Upper lobe of left lung (tissue), 6 donors: Measurements from ENCODE around the gene ARVCF. TPM values are rescaled to one million over a fixed set of nuclear protein-coding genes. Genes with fewer than 3 reads are reported as not detected.
A peak's percentile ranks its signal among the peaks of the same experiment; 100 is the strongest.

Experiments
- ATAC-seq, 2 donors: fragments of 200-7000 bp; cut with Tn5 transposase; one replicate each; pipeline ENCODE4 v1.9.1; 2022; ENCODE audit warnings: mild to moderate bottlenecking in 2 of 2, moderate library complexity in 2 of 2; ENCODE audit not compliant: low FRiP score in 2 of 2
- DNase-seq, 2 donors: peaks; one replicate each; pipeline ENCODE4 v3.0.0-alpha.2; 2019 to 2020
- H3K27ac ChIP-seq, 4 donors: fragments of 200-600 bp; sonication (generic); one replicate each; pipeline ENCODE4 v1.5.1; 2016 to 2019
- H3K27me3 ChIP-seq, 4 donors: fragments of 200-600 bp; sonication (generic); one replicate each; pipeline ENCODE4 v1.5.1; 2017 to 2019
- H3K36me3 ChIP-seq, 4 donors: fragments of 200-600 bp; sonication (generic); one replicate each; pipeline ENCODE4 v1.5.1; 2016 to 2019
- H3K4me1 ChIP-seq, 4 donors: fragments of 200-600 bp; sonication (generic); one replicate each; pipeline ENCODE4 v1.5.1; 2018 to 2019
- H3K4me3 ChIP-seq, 4 donors: fragments of 200-600 bp; sonication (generic); one replicate each; pipeline ENCODE4 v1.5.1; 2017 to 2019; ENCODE audit warnings: mild to moderate bottlenecking in 2 of 4, moderate library complexity in 1 of 4
- H3K9me3 ChIP-seq, 4 donors: fragments of 200-600 bp; sonication (generic); one replicate each; pipeline ENCODE4 v1.5.1; 2018 to 2019
- EP300 ChIP-seq, 4 donors: sonication (generic); formaldehyde crosslinking; IDR thresholded peaks; one replicate each; pipeline ENCODE4 v1.5.1; 2017; ENCODE audit warnings: antibody characterized with exemption in 4 of 4, control low read depth in 2 of 4
- POLR2A ChIP-seq, 4 donors: fragments of 450-650 bp; IDR thresholded peaks; one replicate each; pipeline ENCODE4 v1.5.1; 2016 to 2017; ENCODE audit warnings: antibody characterized with exemption in 4 of 4, mild to moderate bottlenecking in 2 of 4
- POLR2AphosphoS5 ChIP-seq, 2 donors: sonication (generic); formaldehyde crosslinking; IDR thresholded peaks; one replicate each; pipeline ENCODE4 v1.5.1; 2017; ENCODE audit warnings: antibody characterized with exemption in 2 of 2
- WGBS, 2 donors: methylation state at CpG; one replicate each; pipeline ENCODE4 v1.1.5; 2017 to 2018; 5-methylcytosine and 5-hydroxymethylcytosine counted together
- total RNA-seq, 6 donors: library from RNA; depleted of rRNA in 4 of 6; stranded (reverse); fragments of >200 nt in 4 of 6; gene quantifications; one replicate each; pipeline versions ENCODE4 v1.1.0 to v1.2.1, GENCODE V29; 2016 to 2021
- TF ChIP-seq, protein P1 (sequence below), 6 experiments: fragments of 450-650 bp in 4 of 6; fragments of 200-600 bp in 2 of 6; sonication (generic) in 2 of 6; IDR thresholded peaks; one replicate each; pipeline ENCODE4 v1.5.1; 2016 to 2019; ENCODE audit warnings: antibody characterized with exemption in 6 of 6
- donor health status: DM: no; HTN: no; CAD: no; lungs with moderate emphysema.
- donor health status: DM: no; HTN: yes; CAD: no; lungs with severe emphysema.

The ARVCF gene
- total RNA-seq, 6 donors from 2014 or later: 18.5 to 54.5 (median 22.8) TPM

DNA sequence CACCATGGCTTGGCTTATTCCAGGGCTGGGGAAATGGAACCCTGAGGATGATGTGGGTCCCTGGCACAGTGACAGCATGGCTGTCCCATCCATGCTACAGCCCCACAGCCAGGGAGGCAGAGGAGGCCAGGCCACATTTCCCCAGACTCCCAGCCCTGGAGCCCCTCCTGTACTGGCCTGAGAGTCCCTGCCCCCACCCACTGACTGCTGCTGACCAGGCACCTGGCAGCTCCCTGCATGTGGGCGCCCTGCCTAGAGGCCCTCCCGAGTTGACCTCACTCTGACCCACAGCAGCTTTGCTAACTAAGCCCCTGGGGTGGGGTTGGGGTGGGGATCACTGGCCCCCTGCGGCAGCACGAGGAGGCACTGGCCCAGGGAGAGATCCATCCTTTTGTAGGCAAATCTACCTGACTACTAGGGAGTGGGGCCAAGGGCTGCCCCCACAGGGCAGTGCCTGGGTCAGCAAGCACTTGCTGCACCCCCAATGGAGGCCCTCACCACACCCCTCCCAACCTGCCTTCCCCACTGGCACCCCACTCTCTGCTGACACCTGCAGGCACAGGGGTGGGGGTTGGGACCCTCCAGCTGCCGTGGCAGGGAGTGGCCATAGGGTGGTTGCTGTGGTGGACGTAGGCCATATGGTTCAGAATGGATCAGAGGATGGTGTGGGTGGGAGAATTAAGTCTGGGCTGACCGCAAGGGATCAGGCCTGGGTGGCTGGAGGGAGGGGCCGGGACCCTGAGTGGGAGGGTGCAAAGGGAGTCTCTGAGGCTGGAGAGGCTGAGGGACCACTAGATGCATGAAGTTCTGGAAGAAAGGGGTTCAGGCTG lies 17.4 kb downstream of the ARVCF start:
- WGBS, 2 donors: 73 to 89% methylated on average over 4 to 8 of the region's 8 CpGs
- ATAC-seq: no peak
- TF ChIP-seq EP300 (IDR thresholded peaks at IDR 0.05): no peak
- DNase-seq: peak in 1 of 2 donors; percentile 66
- Histone ChIP-seq H3K27me3 (no peaks in the 10 kb centered on the region), H3K9me3 (peaks cover 0 to 8% (median 0%) of the 10 kb centered on the region in 4 donors), H3K36me3 (no peaks in the 10 kb centered on the region), H3K4me3 (no peak overlapping the region), H3K27ac (no peak overlapping the region), H3K4me1 (peaks cover 10 to 30% (median 17%) of the 10 kb centered on the region in 4 donors)

- ATAC-seq (no peak), DNase-seq (peak in 1 of 2 donors; percentile 50)
- TF ChIP-seq EP300 (IDR thresholded peaks at IDR 0.05): no peak
- TF ChIP-seq POLR2A (IDR thresholded peaks at IDR 0.05): no peak
- no peak for TF ChIP-seq POLR2AphosphoS5 (IDR thresholded peaks at IDR 0.05)
- TF ChIP-seq, protein P1, sequence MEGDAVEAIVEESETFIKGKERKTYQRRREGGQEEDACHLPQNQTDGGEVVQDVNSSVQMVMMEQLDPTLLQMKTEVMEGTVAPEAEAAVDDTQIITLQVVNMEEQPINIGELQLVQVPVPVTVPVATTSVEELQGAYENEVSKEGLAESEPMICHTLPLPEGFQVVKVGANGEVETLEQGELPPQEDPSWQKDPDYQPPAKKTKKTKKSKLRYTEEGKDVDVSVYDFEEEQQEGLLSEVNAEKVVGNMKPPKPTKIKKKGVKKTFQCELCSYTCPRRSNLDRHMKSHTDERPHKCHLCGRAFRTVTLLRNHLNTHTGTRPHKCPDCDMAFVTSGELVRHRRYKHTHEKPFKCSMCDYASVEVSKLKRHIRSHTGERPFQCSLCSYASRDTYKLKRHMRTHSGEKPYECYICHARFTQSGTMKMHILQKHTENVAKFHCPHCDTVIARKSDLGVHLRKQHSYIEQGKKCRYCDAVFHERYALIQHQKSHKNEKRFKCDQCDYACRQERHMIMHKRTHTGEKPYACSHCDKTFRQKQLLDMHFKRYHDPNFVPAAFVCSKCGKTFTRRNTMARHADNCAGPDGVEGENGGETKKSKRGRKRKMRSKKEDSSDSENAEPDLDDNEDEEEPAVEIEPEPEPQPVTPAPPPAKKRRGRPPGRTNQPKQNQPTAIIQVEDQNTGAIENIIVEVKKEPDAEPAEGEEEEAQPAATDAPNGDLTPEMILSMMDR (IDR thresholded peaks at IDR 0.05): no peak
- H3K36me3 ChIP-seq: no peaks in the 10 kb centered on the region
- no peak overlapping the region for H3K27ac ChIP-seq
- peaks cover 0 to 3% (median 0%) of the 10 kb centered on the region in 4 donors for H3K9me3 ChIP-seq
- WGBS, 2 donors: 37 to 56% methylated on average over 9 to 10 of the region's 16 CpGs
- no peaks in the 10 kb centered on the region for H3K27me3 ChIP-seq
- peaks cover 10 to 30% (median 17%) of the 10 kb centered on the region in 4 donors for H3K4me1 ChIP-seq
- H3K4me3 ChIP-seq: no peak overlapping the region
Measured at GRCh38 chr22:19998232-19998951, 18.2 kb downstream of the ARVCF start.

- TF ChIP-seq EP300 (IDR thresholded peaks at IDR 0.05) (no peak), POLR2A (IDR thresholded peaks at IDR 0.05) (no peak), POLR2AphosphoS5 (IDR thresholded peaks at IDR 0.05) (no peak)
- TF ChIP-seq, protein P1 (IDR thresholded peaks at IDR 0.05): no peak
- peak in 1 of 2 donors; percentile 71 for DNase-seq
- WGBS, 2 donors: 90 to 100% methylated on average over 1 to 19 of the region's 19 CpGs
- no peak overlapping the region for H3K4me3 ChIP-seq
- no peak overlapping the region for H3K27ac ChIP-seq
- no peak for ATAC-seq
- no peaks in the 10 kb centered on the region for H3K9me3 ChIP-seq
- H3K36me3 ChIP-seq: no peaks in the 10 kb centered on the region
- H3K4me1 ChIP-seq: peaks cover 10 to 30% (median 17%) of the 10 kb centered on the region in 4 donors
- H3K27me3 ChIP-seq: no peaks in the 10 kb centered on the region
Measured at GRCh38 chr22:19997561-19998231, 18.9 kb downstream of the ARVCF start.

DNA sequence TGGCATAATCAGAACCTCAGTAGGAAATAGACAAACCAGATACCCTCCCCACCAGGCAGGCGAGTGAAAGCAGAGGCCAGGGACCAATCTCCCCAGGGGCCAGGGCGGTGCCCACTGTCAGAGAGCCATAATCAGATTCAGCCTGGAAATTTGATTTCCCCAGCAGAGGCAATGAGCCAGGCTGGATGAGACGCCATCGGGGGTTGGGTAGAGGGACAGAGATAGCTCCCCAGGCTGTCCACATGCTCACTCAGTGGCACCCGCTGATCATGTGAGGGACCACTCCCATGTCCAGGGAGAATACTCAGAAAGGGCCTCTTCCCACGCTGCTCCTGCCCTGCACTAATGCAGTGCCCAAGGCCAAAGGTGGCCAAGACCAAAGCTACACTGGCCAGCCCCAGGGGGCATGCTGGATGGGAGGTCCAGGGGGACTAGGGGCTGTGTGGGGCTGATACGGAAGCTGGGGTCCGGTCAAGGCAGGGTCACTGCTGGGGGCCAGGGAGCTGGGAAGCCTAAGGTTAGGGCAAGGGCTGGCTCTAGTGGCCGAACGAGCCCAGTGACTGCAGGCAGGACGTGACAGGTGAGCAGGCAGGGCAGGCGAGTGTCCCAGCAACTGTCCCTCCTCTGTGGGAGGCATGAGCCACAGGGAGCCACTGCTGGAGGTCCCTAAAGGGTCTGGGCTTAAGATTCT lies 19.8 kb downstream of the ARVCF start:
- no peaks in the 10 kb centered on the region for H3K36me3 ChIP-seq
- TF ChIP-seq EP300 (IDR thresholded peaks at IDR 0.05): no peak
- no peak for TF ChIP-seq POLR2A (IDR thresholded peaks at IDR 0.05)
- no peak overlapping the region for H3K4me3 ChIP-seq
- no peak for ATAC-seq
- peak in 1 of 2 donors; percentile 56 for DNase-seq
- H3K27ac ChIP-seq: no peak overlapping the region
- 86 to 88% methylated on average over 12 of the region's 12 CpGs for WGBS, 2 donors
- no peaks in the 10 kb centered on the region for H3K27me3 ChIP-seq
- peaks cover 12 to 30% (median 17%) of the 10 kb centered on the region in 4 donors for H3K4me1 ChIP-seq
- H3K9me3 ChIP-seq: no peaks in the 10 kb centered on the region

- Histone ChIP-seq H3K4me1 (peaks cover 15 to 30% (median 20%) of the 10 kb centered on the region in 4 donors), H3K27ac (peak overlapping the region; percentile 47 to 77 (median 62)), H3K9me3 (no peaks in the 10 kb centered on the region), H3K27me3 (no peaks in the 10 kb centered on the region), H3K36me3 (no peaks in the 10 kb centered on the region), H3K4me3 (no peak overlapping the region)
- 51 to 61% methylated on average over 15 to 18 of the region's 18 CpGs for WGBS, 2 donors
- DNase-seq (peak in 1 of 2 donors; percentile 80), ATAC-seq (peak in 1 of 2 donors; percentile 15)
- TF ChIP-seq EP300 (IDR thresholded peaks at IDR 0.05) (no peak), POLR2AphosphoS5 (IDR thresholded peaks at IDR 0.05) (peak in 1 of 2 donors; percentile 17)
Measured at GRCh38 chr22:19995611-19996339, 20.8 kb downstream of the ARVCF start.
